AG08396 (cell line): Measurements from ENCODE around the gene CCR9.
A peak's percentile ranks its signal among the peaks of the same experiment; 100 is the strongest.

Source experiments
- DNase-seq: peaks from one replicate; pipeline ENCODE4 v3.0.0; 2012; ENCODE audit warnings: low spot score, mixed read lengths

The CCR9 gene

DNA sequence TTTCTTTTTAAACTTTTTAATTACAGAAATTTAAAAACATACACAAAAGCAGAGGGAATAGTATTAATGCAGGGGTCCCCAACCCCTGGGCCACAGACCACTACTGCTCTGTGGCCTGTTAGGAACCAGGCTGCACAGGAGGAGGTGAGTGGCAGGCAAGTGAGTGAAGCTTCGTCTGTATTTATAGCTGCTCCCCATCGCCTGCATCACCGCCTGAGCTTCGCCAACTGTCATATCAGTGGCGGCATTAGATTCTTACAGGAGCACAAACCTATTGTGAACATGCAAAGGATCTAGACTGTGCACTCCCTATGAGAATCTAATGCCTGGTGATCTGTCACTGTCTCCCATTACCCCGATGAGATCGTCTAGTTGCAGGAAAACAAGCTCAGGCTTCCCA lies 22.4 kb downstream of the CCR9 start:
- no peak for DNase-seq

- no peak for DNase-seq
Observed at GRCh38 chr3:45909542-45909941, 23.2 kb downstream of the CCR9 start.

DNA sequence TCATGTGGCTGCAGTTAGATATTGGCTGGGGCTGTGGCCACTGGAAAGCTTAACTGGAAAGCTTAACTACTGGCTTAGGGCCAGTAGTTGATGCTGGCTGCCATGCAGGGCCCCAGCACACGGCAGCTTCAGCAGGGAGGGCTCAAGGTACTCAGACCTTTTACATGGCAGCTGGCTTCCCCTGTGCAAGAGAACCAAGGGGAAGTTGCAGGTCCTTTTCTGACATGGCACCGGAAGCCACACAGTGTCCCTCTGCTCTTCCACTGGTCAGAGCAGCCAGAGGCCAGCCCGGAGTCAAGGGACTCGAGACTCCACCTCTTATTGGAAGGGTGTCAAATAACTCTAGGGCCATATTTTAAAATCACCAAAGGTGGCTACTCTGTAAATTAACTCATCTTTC lies 24.5 kb downstream of the CCR9 start:
- DNase-seq, result no peak

- DNase-seq, result no peak
Observed at GRCh38 chr3:45911511-45912226, 25.3 kb downstream of the CCR9 start.

DNA sequence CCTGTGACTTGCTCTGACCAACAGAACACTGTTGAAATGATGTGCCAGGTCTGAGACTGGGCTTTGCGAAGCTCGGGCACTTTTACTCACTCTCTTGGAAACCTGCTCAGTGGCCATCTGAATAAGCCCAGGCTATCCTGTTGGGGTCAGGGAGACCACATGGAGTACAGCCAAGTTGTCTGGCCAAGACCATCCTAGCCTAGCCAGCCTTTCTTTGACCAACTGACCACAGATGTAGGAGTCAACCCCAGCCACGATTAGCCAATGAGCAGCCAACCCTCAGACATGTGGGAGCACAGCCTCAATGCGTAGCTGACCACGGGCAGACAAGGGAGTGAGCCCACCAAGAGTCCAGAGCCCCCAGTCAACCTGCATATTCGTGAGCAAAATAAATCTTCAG lies 26.1 kb downstream of the CCR9 start:
- no peak for DNase-seq

GRCh38 chr3:45914362-45915058 lies 28.2 kb downstream of the CCR9 start:
- no peak for DNase-seq

DNA sequence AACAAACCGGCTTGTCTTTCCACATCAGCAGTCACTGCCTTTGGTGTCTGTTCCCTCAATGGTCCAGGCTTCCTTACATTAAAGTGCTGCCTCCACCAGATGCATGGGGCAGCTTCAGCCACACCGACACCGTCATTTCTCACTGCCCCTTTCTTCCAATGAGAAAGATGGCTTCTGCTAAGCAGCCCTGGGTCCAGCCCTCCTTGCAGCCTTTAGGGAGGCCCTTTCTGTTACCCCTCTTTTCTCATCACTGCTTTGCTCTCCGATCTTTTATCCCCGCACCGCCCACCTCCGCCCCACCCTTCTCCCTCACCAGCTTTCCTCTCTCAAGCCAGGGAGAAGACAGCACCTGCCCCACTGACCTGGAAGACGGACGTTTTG lies 28.7 kb downstream of the CCR9 start:
- DNase-seq, result no peak

DNA sequence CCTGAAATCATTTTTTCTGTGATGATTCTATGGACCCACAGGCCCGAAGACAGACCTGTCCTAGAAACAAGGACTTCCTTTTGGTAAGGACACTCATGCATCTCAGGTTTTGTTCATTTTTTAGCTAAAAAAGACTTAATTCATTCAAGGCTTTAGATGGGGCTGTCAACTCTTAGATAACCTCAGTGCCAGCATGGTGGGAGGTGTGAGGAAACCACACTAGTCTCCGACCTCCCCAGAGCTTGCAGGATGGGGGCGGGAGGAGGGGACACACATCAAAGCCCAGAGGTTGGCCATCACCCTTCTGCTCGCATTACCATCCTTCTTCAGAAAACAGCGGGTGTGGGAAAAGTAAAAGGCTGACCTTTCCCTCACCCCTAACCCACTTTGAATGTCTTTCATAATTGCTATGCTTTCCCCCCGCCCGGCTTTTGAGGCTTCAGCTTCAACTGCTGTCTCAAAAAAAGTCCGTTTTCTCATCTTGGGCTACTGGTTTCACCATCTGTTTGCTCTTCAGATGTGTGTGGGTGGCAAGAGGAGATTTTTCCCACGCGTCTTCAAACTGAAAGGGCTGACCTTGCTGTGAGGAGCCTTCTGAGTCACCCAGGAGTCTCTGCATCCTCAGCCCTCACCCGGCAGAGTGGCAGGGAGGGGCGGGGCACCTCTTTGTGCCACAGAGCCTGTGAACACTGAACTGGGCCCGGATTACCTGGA lies 29.3 kb downstream of the CCR9 start:
- peak; percentile 76 for DNase-seq

DNA sequence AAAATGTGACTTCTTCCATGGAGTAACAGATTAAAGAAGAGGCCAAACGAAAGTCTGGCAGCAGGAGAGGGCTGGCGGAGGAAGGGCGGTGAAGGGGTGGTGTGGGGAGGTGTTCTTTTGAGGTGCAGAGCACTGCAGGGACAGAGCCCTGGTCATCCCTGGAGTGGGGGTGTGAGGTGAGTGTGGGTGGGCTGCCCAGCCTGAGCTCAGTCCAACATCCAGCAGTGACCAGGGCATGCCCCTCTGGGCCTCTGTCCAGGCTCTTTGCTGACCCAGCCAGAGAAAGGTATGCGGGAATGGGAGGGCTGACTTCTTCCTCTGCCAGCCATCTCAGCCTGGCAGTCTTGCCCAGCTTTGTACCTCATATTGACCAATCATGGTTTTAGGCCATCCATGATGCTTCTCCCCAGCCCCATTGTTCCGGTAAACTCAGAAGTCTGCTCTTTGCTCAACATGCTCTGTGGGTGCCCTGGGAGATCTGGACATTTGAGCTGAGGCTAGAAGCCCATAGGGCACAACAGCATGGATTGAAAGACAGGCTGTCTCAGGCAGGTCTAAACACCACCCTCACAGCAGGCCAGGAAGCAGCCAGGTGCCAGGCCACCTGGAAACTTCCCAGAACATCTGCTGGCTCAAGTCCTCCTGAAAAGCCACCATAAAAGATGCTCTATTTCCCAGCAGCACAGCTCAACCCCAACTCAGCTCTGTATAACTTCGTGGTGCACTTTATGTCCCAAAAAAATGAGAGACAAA lies 31.0 kb downstream of the CCR9 start:
- DNase-seq, result no peak

DNA sequence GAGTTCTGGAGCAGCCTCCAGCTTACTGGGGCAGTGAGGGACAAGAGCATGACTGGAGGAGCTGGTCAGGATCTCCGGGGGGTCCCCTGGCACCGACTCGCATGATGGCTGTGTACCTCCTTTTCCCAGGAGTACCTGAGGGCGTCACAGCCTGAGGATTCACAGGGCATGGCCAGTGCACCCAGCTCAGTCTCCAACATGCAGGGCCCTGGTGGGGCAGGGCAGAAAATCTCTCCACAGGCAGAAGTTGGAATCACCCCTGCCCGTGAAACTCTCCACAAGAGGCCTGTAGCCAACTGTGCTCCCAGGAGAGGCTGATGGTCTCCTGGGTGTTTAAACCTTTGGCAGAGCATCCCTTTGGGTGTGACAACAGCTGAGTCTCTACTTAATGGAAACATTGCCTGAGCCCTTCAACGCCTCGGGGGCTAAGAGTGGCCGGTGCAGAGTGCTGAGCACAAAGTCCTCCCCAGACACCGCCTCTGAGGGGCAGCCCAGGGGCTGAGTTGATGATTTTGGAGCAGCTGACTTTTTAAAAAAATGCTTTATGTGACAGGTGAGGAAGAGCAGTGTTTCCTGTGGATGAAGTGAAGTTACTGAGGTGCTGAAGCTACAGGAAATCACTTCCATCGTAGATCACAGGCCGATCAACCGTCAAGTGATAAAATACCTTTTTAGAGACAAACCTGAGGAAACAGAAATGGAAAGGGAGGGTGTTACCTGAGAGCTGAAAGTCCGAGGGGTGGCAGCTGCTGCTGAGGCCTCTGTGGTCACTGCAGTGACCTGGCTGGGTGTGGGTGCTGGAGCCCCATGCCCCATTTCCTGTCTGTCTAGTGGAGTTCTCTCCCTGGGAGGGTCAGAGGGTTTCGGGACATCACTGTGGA lies 35.1 kb downstream of the CCR9 start:
- DNase-seq, result no peak

- DNase-seq, result no peak
Observed at GRCh38 chr3:45922039-45922326, 35.6 kb downstream of the CCR9 start.

- no peak for DNase-seq
Observed at GRCh38 chr3:45922950-45923590, 36.7 kb downstream of the CCR9 start.

- peak; percentile 27 for DNase-seq
Observed at GRCh38 chr3:45923755-45924154, 37.4 kb downstream of the CCR9 start.

DNA sequence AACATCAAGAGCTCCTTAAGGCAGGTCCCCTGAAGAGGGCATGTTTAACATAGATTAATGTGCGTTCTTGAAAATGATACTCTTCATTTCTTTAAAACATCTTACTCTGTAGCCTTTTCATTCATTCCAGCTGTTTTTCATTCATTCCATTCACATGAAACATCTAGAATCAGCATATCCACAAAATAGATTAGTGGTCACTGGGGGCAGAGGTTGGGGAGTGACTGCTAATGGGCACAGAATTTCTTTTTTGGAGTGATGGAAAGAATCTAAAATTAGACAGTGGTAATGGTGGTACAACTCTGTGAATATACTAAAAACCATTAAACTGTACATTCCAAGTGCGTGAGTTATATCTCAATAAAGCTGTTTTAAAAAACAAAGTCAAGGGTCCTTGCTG lies 41.5 kb downstream of the CCR9 start:
- peak; percentile 32 for DNase-seq

GRCh38 chr3:45929042-45929679 lies 42.8 kb downstream of the CCR9 start:
- DNase-seq, result peak; percentile 76

- no peak for DNase-seq
Observed at GRCh38 chr3:45931496-45931895, 45.2 kb downstream of the CCR9 start.

DNA sequence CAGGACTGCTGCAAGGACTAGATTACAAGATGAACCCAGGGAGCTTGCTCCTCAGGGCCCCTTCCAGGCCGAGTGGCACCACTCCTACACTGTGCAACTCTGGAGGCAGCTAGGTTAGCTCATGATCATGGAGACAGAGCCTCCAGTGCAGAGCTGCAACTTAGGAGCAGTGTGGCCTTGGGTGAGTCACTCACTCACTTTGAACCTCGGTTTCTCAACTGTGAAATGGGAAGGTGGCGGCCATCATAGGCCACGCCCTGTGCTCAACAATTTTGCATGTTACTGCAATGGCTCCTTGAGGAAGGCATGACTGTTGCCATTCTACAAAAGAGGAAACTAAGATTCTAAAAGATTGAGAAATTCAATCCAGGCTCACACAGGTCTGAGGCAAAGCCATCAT lies 45.8 kb downstream of the CCR9 start:
- DNase-seq, result no peak

- no peak for DNase-seq
Observed at GRCh38 chr3:45933591-45933990, 47.2 kb downstream of the CCR9 start.

- DNase-seq, result no peak
Observed at GRCh38 chr3:45936261-45936660, 49.9 kb downstream of the CCR9 start.

DNA sequence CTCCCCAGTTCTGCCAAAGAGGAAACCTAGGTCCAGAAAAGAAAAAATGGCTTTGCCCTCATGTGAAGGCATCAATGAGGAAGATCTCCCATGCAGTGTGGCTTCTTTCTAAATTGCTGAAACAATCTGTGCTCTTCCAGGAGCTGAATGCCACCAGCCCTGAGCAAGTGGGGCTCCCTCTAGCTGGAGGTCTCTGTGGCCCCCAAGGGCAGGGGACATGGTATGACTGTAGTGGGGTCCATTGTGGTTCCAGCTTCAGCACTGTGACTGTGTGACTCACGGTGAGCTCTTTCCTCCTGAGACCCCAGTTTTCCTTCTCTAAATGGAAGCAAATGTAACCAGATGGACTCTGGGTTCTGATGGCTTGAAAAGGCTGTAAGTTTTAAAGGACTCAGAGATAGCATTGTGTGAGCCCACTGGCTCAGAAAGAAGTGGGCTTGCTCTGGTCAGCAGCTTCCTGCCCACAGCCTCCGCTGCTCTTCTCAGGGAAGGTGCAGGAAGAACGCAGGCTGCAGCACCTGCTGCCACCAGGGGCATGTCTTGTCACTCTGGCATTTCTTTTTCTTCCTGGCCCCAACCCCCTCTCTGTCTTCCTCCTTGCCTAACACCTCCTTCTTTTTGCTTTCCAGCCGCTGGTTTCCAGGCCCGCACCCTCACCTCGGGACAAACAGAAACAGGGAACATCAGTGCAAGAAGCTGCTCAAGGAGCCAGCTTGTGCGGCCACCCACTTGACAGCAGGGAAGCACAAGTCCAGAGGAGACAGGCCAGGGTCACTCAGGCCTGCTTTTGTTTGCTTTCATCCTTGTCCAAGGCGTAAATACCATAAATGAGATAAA lies 51.1 kb downstream of the CCR9 start:
- DNase-seq, result no peak
